Astrocyte of the spinal cord (primary cell): ENCODE measurements around the gene ELMOD1.

Experiments
- DNase-seq: peaks from one replicate; pipeline ENCODE4 v3.0.0; 2011; ENCODE audit warnings: low read depth, low spot score
- H3K4me3 ChIP-seq: 2 replicates; pipeline ENCODE4 v1.5.1; 2011; ENCODE audit warnings: low read depth, mild to moderate bottlenecking, low read length, moderate library complexity
- CTCF ChIP-seq: IDR thresholded peaks from 2 replicates; pipeline ENCODE4 v1.5.1; 2012; ENCODE audit warnings: low read depth, mild to moderate bottlenecking, low read length, inconsistent platforms
- in situ Hi-C: cut with HindIII; loops from 2 replicates; pipeline ENCODE4 v1.10.0; 2017; ENCODE audit warnings: low sequenced_read_pairs

ELMOD1 gene

GRCh38 chr11:107583629-107584195 is 7.2 kb upstream of the ELMOD1 start:
- no peak overlapping the region for H3K4me3 ChIP-seq
- in situ Hi-C loops: no loop called here
- DNase-seq: no peak
- TF ChIP-seq CTCF: no peak

GRCh38 chr11:107587306-107587979 is 3.5 kb upstream of the ELMOD1 start:
- no peak for TF ChIP-seq CTCF
- in situ Hi-C loops: no loop called here
- H3K4me3 ChIP-seq: no peak overlapping the region
- no peak for DNase-seq

GRCh38 chr11:107591378-107592230 is 657 bp downstream of the ELMOD1 start:
- peak; percentile 21 for DNase-seq
- no peak for TF ChIP-seq CTCF
- in situ Hi-C loops: no loop called here
- peak overlapping the region; percentile 58 for H3K4me3 ChIP-seq

DNA sequence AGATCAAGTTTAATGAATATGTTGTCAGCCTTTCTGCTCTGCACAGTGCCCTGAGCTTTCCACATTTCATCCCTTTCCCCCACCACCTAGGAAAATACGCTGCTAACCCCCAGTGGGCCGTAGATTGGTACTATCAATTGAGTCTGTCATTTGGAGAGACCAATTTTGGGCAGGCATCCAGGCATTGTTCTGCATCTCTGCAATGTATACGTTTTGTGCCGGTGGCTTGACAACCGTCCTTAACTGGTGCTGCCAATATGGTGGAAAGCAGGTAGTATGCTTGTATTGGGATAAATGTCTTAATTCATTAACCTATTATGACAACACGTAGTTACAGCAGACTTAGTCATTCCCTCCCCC is 1.3 kb downstream of the ELMOD1 start:
- TF ChIP-seq CTCF: no peak
- H3K4me3 ChIP-seq: no peak overlapping the region
- no peak for DNase-seq
- in situ Hi-C loops: no loop called here

- H3K4me3 ChIP-seq: no peak overlapping the region
Observed at GRCh38 chr11:107592813-107593212, 1.9 kb downstream of the ELMOD1 start.

More at GRCh38 chr11:107592813-107593212, 1.9 kb downstream of the ELMOD1 start:
- peak; percentile 4 for DNase-seq
- in situ Hi-C loops: no loop called here
- no peak for TF ChIP-seq CTCF
